ENCODE data around the gene ZNF467. TPM values are rescaled to one million over a fixed set of nuclear protein-coding genes. Genes with fewer than 3 reads are reported as not detected.

The ZNF467 gene
- total RNA-seq, 1 experiment from 2014 or later = 18.1 TPM

- ChIA-PET POLR2A (no interaction called here), CTCF (no interaction called here)
- in situ Hi-C loops (cut with HindIII; ENCODE audit: low pct_unique_long_range_greater_than_20kb, low sequenced_read_pairs) = no loop called here
- TF ChIP-seq REST (IDR thresholded peaks at IDR 0.05; ENCODE audit: insufficient read depth in 1 of 2, low read depth in 2 of 2, low read length in 1 of 2) (no peak), POLR2AphosphoS5 (IDR thresholded peaks at IDR 0.05; ENCODE audit: low read depth, low read length) (no peak), SIN3A (IDR thresholded peaks at IDR 0.05; ENCODE audit: borderline replicate concordance, insufficient read depth, low read depth, low read length) (no peak), TCF7L2 (IDR thresholded peaks at IDR 0.05; ENCODE audit: low read depth, low read length) (no peak), CTCF (IDR thresholded peaks at IDR 0.05) (no peak)
- Histone ChIP-seq H3K27me3 (ENCODE audit: control insufficient read depth, insufficient read depth, low read length) (no peaks in the 10 kb centered on the region), H3K9me3 (ENCODE audit: control insufficient read depth, insufficient read depth, low read depth, low read length) (no peaks in the 10 kb centered on the region), H3K36me3 (ENCODE audit: control insufficient read depth, insufficient read depth, low read length) (no peaks in the 10 kb centered on the region), H3K27ac (ENCODE audit: low read length) (no peak overlapping the region), H3K4me3 (ENCODE audit: low read depth in 2 of 2, low read length in 2 of 2) (no peak overlapping the region), H3K4me1 (ENCODE audit: control insufficient read depth, insufficient read depth, low read length) (no peaks in the 10 kb centered on the region)
- intact Hi-C loops (cut with micrococcal nuclease; ENCODE audit: unreplicated experiment) = no loop called here
- no TSS peak for BruUV-seq (replicated peaks)
- DNase-seq (ENCODE audit: low read depth, low spot score) (no peak), ATAC-seq (no peak)
Measured at GRCh38 chr7:149802966-149803365, 29.6 kb upstream of the ZNF467 start.

- no peak for ATAC-seq
- no peaks in the 10 kb centered on the region for H3K4me1 ChIP-seq (ENCODE audit: control insufficient read depth, insufficient read depth, low read length)
- no peaks in the 10 kb centered on the region for H3K9me3 ChIP-seq (ENCODE audit: control insufficient read depth, insufficient read depth, low read depth, low read length)
- in situ Hi-C loops (cut with HindIII; ENCODE audit: low pct_unique_long_range_greater_than_20kb, low sequenced_read_pairs) = no loop called here
- no peaks in the 10 kb centered on the region for H3K27me3 ChIP-seq (ENCODE audit: control insufficient read depth, insufficient read depth, low read length)
- CTCF ChIA-PET = no interaction called here
- no peaks in the 10 kb centered on the region for H3K36me3 ChIP-seq (ENCODE audit: control insufficient read depth, insufficient read depth, low read length)
- no TSS peak for BruUV-seq (replicated peaks)
- TF ChIP-seq POLR2AphosphoS5 (IDR thresholded peaks at IDR 0.05; ENCODE audit: low read depth, low read length) (no peak), CTCF (IDR thresholded peaks at IDR 0.05) (no peak), SIN3A (IDR thresholded peaks at IDR 0.05; ENCODE audit: borderline replicate concordance, insufficient read depth, low read depth, low read length) (no peak), REST (IDR thresholded peaks at IDR 0.05; ENCODE audit: insufficient read depth in 1 of 2, low read depth in 2 of 2, low read length in 1 of 2) (no peak), TCF7L2 (IDR thresholded peaks at IDR 0.05; ENCODE audit: low read depth, low read length) (no peak)
- H3K4me3 ChIP-seq (ENCODE audit: low read depth in 2 of 2, low read length in 2 of 2) = no peak overlapping the region
- DNase-seq (ENCODE audit: low read depth, low spot score) = no peak
- H3K27ac ChIP-seq (ENCODE audit: low read length) = no peak overlapping the region
- POLR2A ChIA-PET = no interaction called here
- intact Hi-C loops (cut with micrococcal nuclease; ENCODE audit: unreplicated experiment) = no loop called here
Measured at GRCh38 chr7:149801816-149802215, 28.4 kb upstream of the ZNF467 start.

All from Panc1 (cell line).